ENCODE measurements around the gene VPS52.
"Not testable (repeated sequence)": the region's sequence is repeated elsewhere in the genome, so short reads cannot be mapped to it uniquely, and the experiment has no call there.

Gene VPS52

GRCh38 chr6:33249732-33250630 lies 21.7 kb downstream of the VPS52 start:
- DNase-seq = no peak

- DNase-seq = peak; percentile 95
Observed at GRCh38 chr6:33248932-33249731, 22.5 kb downstream of the VPS52 start.

- DNase-seq = peak; percentile 28
Observed at GRCh38 chr6:33248643-33248931, 23.1 kb downstream of the VPS52 start.

- DNase-seq = peak; percentile 70
Observed at GRCh38 chr6:33247977-33248642, 23.6 kb downstream of the VPS52 start.

GRCh38 chr6:33243476-33243875 lies 28.2 kb downstream of the VPS52 start:
- DNase-seq = no peak

- DNase-seq = no peak
Observed at GRCh38 chr6:33241968-33242367, 29.7 kb downstream of the VPS52 start.

- no peak for DNase-seq
Observed at GRCh38 chr6:33237741-33238140, 33.9 kb downstream of the VPS52 start.

GRCh38 chr6:33236852-33237251 lies 34.8 kb downstream of the VPS52 start:
- no peak for DNase-seq

GRCh38 chr6:33236328-33236727 lies 35.3 kb downstream of the VPS52 start:
- DNase-seq = no peak

- DNase-seq = no peak
Observed at GRCh38 chr6:33235221-33235634, 36.4 kb downstream of the VPS52 start.

- DNase-seq = not testable (repeated sequence)
Observed at GRCh38 chr6:33226503-33227120, 45.1 kb downstream of the VPS52 start.

- DNase-seq = no peak
Observed at GRCh38 chr6:33217681-33218080, 54.0 kb downstream of the VPS52 start.

GRCh38 chr6:33217246-33217645 lies 54.4 kb downstream of the VPS52 start:
- no peak for DNase-seq

- no peak for DNase-seq
Observed at GRCh38 chr6:33216117-33216649, 55.5 kb downstream of the VPS52 start.

- DNase-seq = no peak
Observed at GRCh38 chr6:33215271-33216116, 56.2 kb downstream of the VPS52 start.

GRCh38 chr6:33213989-33214335 lies 57.7 kb downstream of the VPS52 start:
- no peak for DNase-seq

- no peak for DNase-seq
Observed at GRCh38 chr6:33213166-33213988, 58.3 kb downstream of the VPS52 start.

GRCh38 chr6:33212857-33213165 lies 58.9 kb downstream of the VPS52 start:
- DNase-seq = no peak

- no peak for DNase-seq
Observed at GRCh38 chr6:33211666-33212422, 59.8 kb downstream of the VPS52 start.

GRCh38 chr6:33211136-33211535 lies 60.5 kb downstream of the VPS52 start:
- no peak for DNase-seq

- DNase-seq = no peak
Observed at GRCh38 chr6:33209856-33210255, 61.8 kb downstream of the VPS52 start.
